ENCODE results near the gene PLXNA3. TPM values are rescaled to one million over a fixed set of nuclear protein-coding genes. Genes with fewer than 3 reads are reported as not detected.
"Not testable (repeated sequence)": the region's sequence is repeated elsewhere in the genome, so short reads cannot be mapped to it uniquely, and the experiment has no call there.

PLXNA3 gene
- total RNA-seq, 1 donor from 2014 or later: 14.6 TPM

- DNase-seq (ENCODE audit: low read depth): no peak
- H3K4me3 ChIP-seq (ENCODE audit: low read depth, low read length): no peak overlapping the region
- TF ChIP-seq CTCF (conservative IDR thresholded peaks at IDR 0.05; ENCODE audit: low read depth, low read length): no peak
Observed at GRCh38 chrX:154488336-154489075, 30.4 kb downstream of the PLXNA3 start.

GRCh38 chrX:154489182-154489581 is 31.1 kb downstream of the PLXNA3 start:
- no peak for DNase-seq (ENCODE audit: low read depth)
- H3K4me3 ChIP-seq (ENCODE audit: low read depth, low read length): peak overlapping the region; percentile 59

GRCh38 chrX:154490021-154490413 is 31.9 kb downstream of the PLXNA3 start:
- TF ChIP-seq CTCF (conservative IDR thresholded peaks at IDR 0.05; ENCODE audit: low read depth, low read length): no peak
- peak overlapping the region; percentile 59 for H3K4me3 ChIP-seq (ENCODE audit: low read depth, low read length)
- no peak for DNase-seq (ENCODE audit: low read depth)

More at GRCh38 chrX:154489182-154489581, 31.1 kb downstream of the PLXNA3 start:
- no peak for TF ChIP-seq CTCF (conservative IDR thresholded peaks at IDR 0.05; ENCODE audit: low read depth, low read length)

GRCh38 chrX:154490414-154491083 is 32.5 kb downstream of the PLXNA3 start, which contains the start of gene SLC10A3:
Gene SLC10A3 (minus strand): TSS chrX:154490629. CDS start chrX:154488940, 1,689 bp downstream.
- peak; percentile 26 for DNase-seq (ENCODE audit: low read depth)
- no peak for TF ChIP-seq CTCF (conservative IDR thresholded peaks at IDR 0.05; ENCODE audit: low read depth, low read length)
- peak within 1 kb of the TSS; percentile 69 for H3K4me3 ChIP-seq (ENCODE audit: low read depth, low read length)

- DNase-seq (ENCODE audit: low read depth): no peak
- TF ChIP-seq CTCF (conservative IDR thresholded peaks at IDR 0.05; ENCODE audit: low read depth, low read length): no peak
- no peak overlapping the region for H3K4me3 ChIP-seq (ENCODE audit: low read depth, low read length)
Observed at GRCh38 chrX:154494715-154495114, 36.6 kb downstream of the PLXNA3 start.

- DNase-seq (ENCODE audit: low read depth): no peak
- no peak overlapping the region for H3K4me3 ChIP-seq (ENCODE audit: low read depth, low read length)
- TF ChIP-seq CTCF (conservative IDR thresholded peaks at IDR 0.05; ENCODE audit: low read depth, low read length): no peak
Observed at GRCh38 chrX:154495472-154495922, 37.4 kb downstream of the PLXNA3 start.

- not testable (repeated sequence) for H3K4me3 ChIP-seq (ENCODE audit: low read depth, low read length); DNase-seq (ENCODE audit: low read depth)
Observed at GRCh38 chrX:154496591-154497137, 38.6 kb downstream of the PLXNA3 start.

GRCh38 chrX:154501423-154501822 is 43.3 kb downstream of the PLXNA3 start:
- not testable (repeated sequence) for H3K4me3 ChIP-seq (ENCODE audit: low read depth, low read length); DNase-seq (ENCODE audit: low read depth)
